Endothelial cell of umbilical vein (primary cell): ENCODE measurements around the gene POLR1D. TPM values are rescaled to one million over a fixed set of nuclear protein-coding genes. Genes with fewer than 3 reads are reported as not detected.

Experiments used
- BruUV-seq: library from RNA; stranded (reverse); fragments of 400-500 nt; replicated peaks from 2 replicates; lab custom pipeline; 2021; lab: Mats Ljungman, UMichigan
- CTCF ChIA-PET: fragments of 300-600, 350-600 bp; sonication (Branson Sonifier 250); formaldehyde crosslinking; loops from one replicate; lab custom pipeline; 2021; ENCODE audit warnings: antibody characterized with exemption, inconsistent platforms; lab: Charles Lee
- POLR2A ChIA-PET: fragments of 300-600, 350-600 bp; sonication (Branson Sonifier 250); formaldehyde crosslinking; loops from one replicate; lab custom pipeline; 2021; ENCODE audit warnings: antibody characterized with exemption, inconsistent platforms; lab: Charles Lee
- DNase-seq: peaks from one replicate; pipeline ENCODE4 v3.0.0-alpha.2; 2011; ENCODE audit warnings: low read depth, low spot score
- FAIRE-seq: peaks from 2 replicates; lab custom pipeline; 2011; peaks lifted over from hg19 to GRCh38; lab: Jason Lieb, UNC
- H2AFZ ChIP-seq: 2 replicates; pipeline ENCODE4 v1.6.0; 2012; ENCODE audit warnings: low read depth, low read length, control low read depth, inconsistent platforms
- H3K27ac ChIP-seq: 2 replicates; pipeline ENCODE4 v1.5.1; 2011; ENCODE audit warnings: low read depth, mild to moderate bottlenecking, control low read depth, low read length, moderate library complexity; ENCODE audit not compliant: insufficient read depth
- H3K27me3 ChIP-seq, 2 experiments: 2 replicates each; pipeline versions ENCODE4 v1.6.0 to v1.6.1; 2011; ENCODE audit warnings: low read length in 2 of 2, mixed read lengths in 1 of 2; ENCODE audit not compliant: control insufficient read depth in 2 of 2, insufficient read depth in 2 of 2
- H3K36me3 ChIP-seq, 2 experiments: 2 replicates in 1 of 2; 3 replicates in 1 of 2; pipeline ENCODE4 v1.5.1; 2011; ENCODE audit warnings: low read length in 2 of 2, mild to moderate bottlenecking in 1 of 2, moderate library complexity in 1 of 2; ENCODE audit not compliant: control insufficient read depth in 2 of 2, insufficient read depth in 2 of 2; ENCODE audit errors: extremely low read depth in 1 of 2
- H3K4me1 ChIP-seq: 3 replicates; pipeline ENCODE4 v1.5.1; 2011; ENCODE audit warnings: mild to moderate bottlenecking, low read length; ENCODE audit not compliant: control insufficient read depth, insufficient read depth; ENCODE audit errors: extremely low read depth
- H3K4me2 ChIP-seq: 2 replicates; pipeline ENCODE4 v1.6.1; 2011; ENCODE audit warnings: low read length, control low read depth, mixed read lengths; ENCODE audit not compliant: insufficient read depth
- H3K4me3 ChIP-seq, 3 experiments: fragments of 200-600 bp in 1 of 3; sonication (generic), shearing (Covaris generic) in 1 of 3; replicated peaks in 1 of 3; 2 replicates each; pipeline ENCODE4 v1.5.1; 2011 to 2016; ENCODE audit warnings: control low read depth in 3 of 3, low read length in 3 of 3, mild to moderate bottlenecking in 2 of 3, inconsistent platforms in 1 of 3, low read depth in 1 of 3, moderate library complexity in 1 of 3; ENCODE audit not compliant: insufficient read depth in 1 of 3
- H3K79me2 ChIP-seq: 2 replicates; pipeline ENCODE4 v1.6.0; 2012; ENCODE audit warnings: low read length, inconsistent platforms; ENCODE audit not compliant: control insufficient read depth, insufficient read depth
- H3K9ac ChIP-seq: replicated peaks from 2 replicates; pipeline ENCODE3; 2011; ENCODE audit warnings: low read length, control low read depth; ENCODE audit not compliant: insufficient read depth; ENCODE audit errors: extremely low read depth
- H3K9me1 ChIP-seq: replicated peaks from 3 replicates; pipeline ENCODE4 v1.6.0; 2011; ENCODE audit warnings: mild to moderate bottlenecking, low read length; ENCODE audit not compliant: control insufficient read depth, insufficient read depth; ENCODE audit errors: extremely low read depth
- H3K9me3 ChIP-seq: replicated peaks from 2 replicates; pipeline ENCODE4 v1.5.1; 2012; ENCODE audit warnings: low read length, inconsistent platforms; ENCODE audit not compliant: control insufficient read depth, insufficient read depth
- H4K20me1 ChIP-seq: replicated peaks from 2 replicates; pipeline ENCODE3; 2011; ENCODE audit warnings: mild to moderate bottlenecking, low read length; ENCODE audit not compliant: control insufficient read depth, insufficient read depth; ENCODE audit errors: extremely low read depth
- EZH2 ChIP-seq: IDR thresholded peaks from 2 replicates; pipeline ENCODE4 v1.6.1; 2012; ENCODE audit warnings: borderline replicate concordance, low read depth, mild to moderate bottlenecking, moderate library complexity, low read length, inconsistent platforms; ENCODE audit not compliant: severe bottlenecking
- FOS ChIP-seq: IDR thresholded peaks from 2 replicates; pipeline ENCODE4 v1.6.1; 2011; ENCODE audit warnings: mild to moderate bottlenecking, low read length, moderate library complexity, borderline replicate concordance; ENCODE audit not compliant: insufficient read depth
- GATA2 ChIP-seq: IDR thresholded peaks from 2 replicates; pipeline ENCODE4 v1.7.0; 2011; ENCODE audit warnings: low read depth, mild to moderate bottlenecking, moderate library complexity, mixed read lengths, low read length; ENCODE audit not compliant: insufficient read length, insufficient read depth
- JUN ChIP-seq: IDR thresholded peaks from 2 replicates; pipeline ENCODE4 v1.6.1; 2011; ENCODE audit warnings: borderline replicate concordance, low read depth; ENCODE audit not compliant: insufficient read length, insufficient read depth
- MYC ChIP-seq: IDR thresholded peaks from one replicate; pipeline ENCODE4 v1.6.1; 2011; ENCODE audit warnings: mild to moderate bottlenecking, low read depth, low read length
- POLR2A ChIP-seq: IDR thresholded peaks from 2 replicates; pipeline ENCODE4 v1.6.1; 2012; ENCODE audit warnings: low read depth, mild to moderate bottlenecking, control low read depth, low read length
- POLR2AphosphoS5 ChIP-seq: IDR thresholded peaks from 2 replicates; pipeline ENCODE4 v1.6.1; 2012; ENCODE audit warnings: low read depth, mild to moderate bottlenecking, control low read depth, low read length, moderate library complexity; ENCODE audit not compliant: insufficient read depth
- dilution Hi-C: fragments of 300-500 bp; cut with MboI; formaldehyde crosslinking; loops from one replicate; pipeline ENCODE4 v1.15.0; 2019; ENCODE audit warnings: low sequenced_read_pairs; ENCODE audit not compliant: extremely low pct_ligation_motif_present
- intact Hi-C: fragments of 100-400 bp; cut with micrococcal nuclease; formaldehyde crosslinking; loops from one replicate; pipeline ENCODE4 v1.10.0; 2022
- polyA plus RNA-seq, 4 experiments: library from polyadenylated mRNA; depleted of rRNA in 3 of 4; stranded (reverse) in 3 of 4; unstranded in 1 of 4; fragments of >200 nt; gene quantifications; 2 replicates each; pipeline versions ENCODE4 v1.2.1 to v1.2.3, GENCODE V29; 2011 to 2012; ENCODE audit warnings: missing spikeins in 1 of 4
- total RNA-seq: library from RNA; stranded (reverse); gene quantifications from 2 replicates; pipeline ENCODE4 v1.2.3, GENCODE V29; 2021
- TF ChIP-seq, protein P1 (sequence below): IDR thresholded peaks from 2 replicates; pipeline ENCODE4 v1.6.1; 2011; ENCODE audit not compliant: insufficient read depth, insufficient read length
- TF ChIP-seq, protein P2 (sequence below), 2 donors: IDR thresholded peaks; 1 replicate in 1 of 2; 2 replicates in 1 of 2; pipeline ENCODE4 v1.5.1; 2011; ENCODE audit warnings: low read length in 2 of 2, mild to moderate bottlenecking in 2 of 2, moderate library complexity in 2 of 2, control low read depth in 1 of 2, inconsistent platforms in 1 of 2, low read depth in 1 of 2; ENCODE audit not compliant: insufficient read depth in 1 of 2; ENCODE audit errors: extremely low read depth in 1 of 2

POLR1D gene
- total and polyA plus RNA-seq, 2 donors (not counting 3 experiments of a cell fraction or from before 2014, with no cell fraction given) = 90.7 to 111 TPM

DNA sequence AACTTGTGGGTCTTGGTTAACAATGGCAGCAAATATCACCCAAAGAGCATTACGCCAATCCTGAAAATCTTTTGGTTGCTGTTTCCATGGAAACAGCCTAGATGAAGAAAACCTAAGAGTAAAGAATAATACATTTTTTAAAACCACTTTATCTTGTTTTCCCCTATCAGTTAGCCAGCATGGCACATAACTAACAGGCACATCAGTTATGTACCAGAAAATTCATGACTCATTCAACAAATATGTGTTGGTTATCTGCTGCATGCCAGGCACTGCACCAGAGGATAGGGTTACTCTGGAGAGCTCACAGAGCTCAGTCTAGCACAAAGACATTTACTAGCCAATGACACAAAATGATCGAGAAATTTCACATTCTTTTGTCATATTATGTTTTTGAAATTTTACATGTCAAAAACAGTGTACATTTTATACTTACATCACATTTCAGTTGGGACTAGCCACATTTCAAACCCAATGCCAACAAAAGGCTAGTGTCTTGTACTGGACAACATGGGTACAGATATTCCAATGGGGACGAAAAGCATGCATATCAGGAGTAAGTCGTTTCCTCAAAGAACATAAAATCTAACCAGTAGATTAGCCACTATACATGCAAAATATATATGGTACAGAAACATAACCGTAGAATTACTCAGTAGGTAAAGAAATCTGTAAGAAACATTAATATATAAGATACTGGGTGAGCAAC lies 21.7 kb upstream of the POLR1D start:
- peak; percentile 81 for FAIRE-seq
- H3K9me1 ChIP-seq = peaks cover 2% of the 10 kb centered on the region
- H3K4me1 ChIP-seq = peaks cover 16% of the 10 kb centered on the region
- peak overlapping the region; percentile 59 for H3K4me2 ChIP-seq
- H3K27me3 ChIP-seq = no peaks in the 10 kb centered on the region
- BruUV-seq = no TSS peak
- no peaks in the 10 kb centered on the region for H3K9me3 ChIP-seq
- dilution Hi-C loops (no loop called here), intact Hi-C loops (loop anchor here (1.0 kb wide), 1 partner anchor 20 kb away; the partner anchor contains the start of gene LNX2)
- ChIA-PET CTCF (interaction anchor here (1.1 to 2.0 kb wide), 7 partner anchors 13 to 226 kb away, joined by 3 to 6 read pairs (median 6); partner anchors contain the start of gene POLR1D), POLR2A (interaction anchor here (0.6 to 1.5 kb wide), 2 partner anchors 11 to 21 kb away, joined by 3 read pairs; partner anchors contain the start of gene LNX2)
- DNase-seq = peak; percentile 70
- peak overlapping the region; percentile 39 for H3K27ac ChIP-seq
- H3K9ac ChIP-seq = peak overlapping the region; percentile 39
- TF ChIP-seq POLR2A (no peak), POLR2AphosphoS5 (peak; percentile 24), JUN (peak; percentile 95), GATA2 (peak; percentile 82), EZH2 (no peak), FOS (peak; percentile 82), MYC (no peak)
- TF ChIP-seq, protein P1, sequence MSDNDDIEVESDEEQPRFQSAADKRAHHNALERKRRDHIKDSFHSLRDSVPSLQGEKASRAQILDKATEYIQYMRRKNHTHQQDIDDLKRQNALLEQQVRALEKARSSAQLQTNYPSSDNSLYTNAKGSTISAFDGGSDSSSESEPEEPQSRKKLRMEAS = no peak
- TF ChIP-seq, protein P2, sequence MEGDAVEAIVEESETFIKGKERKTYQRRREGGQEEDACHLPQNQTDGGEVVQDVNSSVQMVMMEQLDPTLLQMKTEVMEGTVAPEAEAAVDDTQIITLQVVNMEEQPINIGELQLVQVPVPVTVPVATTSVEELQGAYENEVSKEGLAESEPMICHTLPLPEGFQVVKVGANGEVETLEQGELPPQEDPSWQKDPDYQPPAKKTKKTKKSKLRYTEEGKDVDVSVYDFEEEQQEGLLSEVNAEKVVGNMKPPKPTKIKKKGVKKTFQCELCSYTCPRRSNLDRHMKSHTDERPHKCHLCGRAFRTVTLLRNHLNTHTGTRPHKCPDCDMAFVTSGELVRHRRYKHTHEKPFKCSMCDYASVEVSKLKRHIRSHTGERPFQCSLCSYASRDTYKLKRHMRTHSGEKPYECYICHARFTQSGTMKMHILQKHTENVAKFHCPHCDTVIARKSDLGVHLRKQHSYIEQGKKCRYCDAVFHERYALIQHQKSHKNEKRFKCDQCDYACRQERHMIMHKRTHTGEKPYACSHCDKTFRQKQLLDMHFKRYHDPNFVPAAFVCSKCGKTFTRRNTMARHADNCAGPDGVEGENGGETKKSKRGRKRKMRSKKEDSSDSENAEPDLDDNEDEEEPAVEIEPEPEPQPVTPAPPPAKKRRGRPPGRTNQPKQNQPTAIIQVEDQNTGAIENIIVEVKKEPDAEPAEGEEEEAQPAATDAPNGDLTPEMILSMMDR (IDR thresholded peaks at IDR 0.05; ENCODE audit: extremely low read depth in 1 of 2, insufficient read depth in 1 of 2, low read depth in 1 of 2, low read length in 2 of 2) = no peak
- no peak overlapping the region for H3K4me3 ChIP-seq
- H2AFZ ChIP-seq = no peak overlapping the region
- no peaks in the 10 kb centered on the region for H4K20me1 ChIP-seq
- peaks cover 51% of the 10 kb centered on the region for H3K79me2 ChIP-seq
- no peaks in the 10 kb centered on the region for H3K36me3 ChIP-seq
